H1 (cell line): Measurements from ENCODE around the gene SHQ1. TPM values are rescaled to one million over a fixed set of nuclear protein-coding genes. Genes with fewer than 3 reads are reported as not detected.

Source experiments
- CTCF ChIA-PET: fragments of 300-600 bp; sonication (Branson Sonifier 250); formaldehyde crosslinking; loops from one replicate; lab custom pipeline; 2021; ENCODE audit not compliant: partially characterized antibody; lab: Charles Lee
- POLR2A ChIA-PET: fragments of 300-600 bp; sonication (Branson Sonifier 250); formaldehyde crosslinking; loops from one replicate; lab custom pipeline; 2021; ENCODE audit warnings: inconsistent platforms; ENCODE audit not compliant: partially characterized antibody; lab: Charles Lee
- DNase-seq, 2 experiments: peaks; one replicate each; pipeline versions ENCODE4 v3.0.0 to v3.0.0-alpha.2; 2010 to 2022; ENCODE audit warnings: low spot score in 2 of 2, low read depth in 1 of 2, mixed read lengths in 1 of 2
- FAIRE-seq: peaks from 2 replicates; lab custom pipeline; 2011; peaks lifted over from hg19 to GRCh38; lab: Jason Lieb, UNC
- H2AFZ ChIP-seq: 2 replicates; pipeline ENCODE4 v1.8.1; 2012; ENCODE audit warnings: low read length, inconsistent platforms
- H2AK5ac ChIP-seq: 2 replicates; pipeline ENCODE4 v1.6.1; 2013; ENCODE audit warnings: low read depth, low read length
- H2BK120ac ChIP-seq: replicated peaks from 2 replicates; pipeline ENCODE3; 2013; ENCODE audit warnings: low read depth, low read length, inconsistent platforms
- H2BK12ac ChIP-seq: 2 replicates; pipeline ENCODE4 v1.6.1; 2013; ENCODE audit warnings: low read depth, low read length
- H2BK15ac ChIP-seq: 2 replicates; pipeline ENCODE4 v1.6.1; 2013; ENCODE audit warnings: low read length
- H2BK20ac ChIP-seq: 2 replicates; pipeline ENCODE4 v1.6.1; 2013; ENCODE audit warnings: low read length
- H2BK5ac ChIP-seq: 2 replicates; pipeline ENCODE4 v1.6.1; 2013; ENCODE audit warnings: low read depth, low read length
- H3K14ac ChIP-seq: 2 replicates; pipeline ENCODE4 v1.6.1; 2013; ENCODE audit warnings: inconsistent platforms; ENCODE audit not compliant: insufficient read length
- H3K18ac ChIP-seq: 2 replicates; pipeline ENCODE4 v1.6.1; 2013; ENCODE audit warnings: low read length; ENCODE audit errors: extremely low read depth
- H3K23ac ChIP-seq: 2 replicates; pipeline ENCODE4 v1.6.1; 2013; ENCODE audit warnings: inconsistent platforms; ENCODE audit not compliant: insufficient read length
- H3K23me2 ChIP-seq: 2 replicates; pipeline ENCODE4 v1.6.1; 2013; ENCODE audit warnings: low read depth, low read length
- H3K27ac ChIP-seq: 2 replicates; pipeline ENCODE4 v1.6.1; 2011; ENCODE audit warnings: low read depth, low read length, inconsistent platforms
- H3K27me3 ChIP-seq, 4 experiments: replicated peaks in 1 of 4; 1 replicate in 1 of 4; 2 replicates in 3 of 4; pipeline versions ENCODE4 v1.6.1 to v1.8.1; 2011 to 2013; ENCODE audit warnings: low read length in 3 of 4, mild to moderate bottlenecking in 3 of 4, inconsistent platforms in 2 of 4, mixed read lengths in 2 of 4, moderate library complexity in 1 of 4; ENCODE audit not compliant: control insufficient read depth in 3 of 4, insufficient read depth in 3 of 4; ENCODE audit errors: extremely low read depth in 1 of 4
- H3K36me3 ChIP-seq, 4 experiments: 2 replicates each; pipeline versions ENCODE4 v1.6.1 to v1.8.1; 2011 to 2013; ENCODE audit warnings: mild to moderate bottlenecking in 4 of 4, low read length in 3 of 4, moderate library complexity in 2 of 4, control low read depth in 1 of 4, inconsistent platforms in 1 of 4; ENCODE audit not compliant: insufficient read depth in 4 of 4, control insufficient read depth in 2 of 4
- H3K4ac ChIP-seq: replicated peaks from 2 replicates; pipeline ENCODE3; 2013; ENCODE audit warnings: low read length, low read depth, mixed read lengths, inconsistent platforms; ENCODE audit not compliant: insufficient read length
- H3K4me1 ChIP-seq, 4 experiments: replicated peaks in 1 of 4; 1 replicate in 1 of 4; 2 replicates in 3 of 4; pipeline versions ENCODE4 v1.6.1 to v1.8.1; 2011 to 2013; ENCODE audit warnings: low read length in 3 of 4, inconsistent platforms in 2 of 4, mixed read lengths in 1 of 4; ENCODE audit not compliant: insufficient read depth in 4 of 4, control insufficient read depth in 3 of 4
- H3K4me2 ChIP-seq, 2 experiments: 2 replicates each; pipeline versions ENCODE4 v1.6.1 to v1.8.1; 2011 to 2013; ENCODE audit warnings: low read depth in 2 of 2, low read length in 2 of 2, control low read depth in 1 of 2, inconsistent platforms in 1 of 2, mild to moderate bottlenecking in 1 of 2; ENCODE audit not compliant: insufficient read depth in 1 of 2
- H3K4me3 ChIP-seq, 4 experiments: fragments of 200-600, 300-600 bp in 1 of 4; sonication (generic), shearing (Covaris generic), sonication (Bioruptor Twin) in 1 of 4; 2 replicates each; pipeline versions ENCODE4 v1.5.1 to v1.8.1; 2011 to 2016; ENCODE audit warnings: low read length in 4 of 4, low read depth in 3 of 4, control low read depth in 2 of 4, inconsistent platforms in 2 of 4, mild to moderate bottlenecking in 2 of 4, mixed read lengths in 1 of 4, moderate library complexity in 1 of 4; ENCODE audit not compliant: insufficient read depth in 2 of 4; ENCODE audit errors: extremely low read depth in 1 of 4
- H3K56ac ChIP-seq: replicated peaks from 2 replicates; pipeline ENCODE3; 2013; ENCODE audit warnings: low read depth, mild to moderate bottlenecking, mixed read lengths, low read length, inconsistent platforms; ENCODE audit not compliant: insufficient read length
- H3K79me1 ChIP-seq: 2 replicates; pipeline ENCODE4 v1.6.1; 2013; ENCODE audit warnings: low read depth, low read length, control low read depth
- H3K79me2 ChIP-seq, 2 experiments: 2 replicates each; pipeline versions ENCODE4 v1.6.1 to v1.8.1; 2012 to 2013; ENCODE audit warnings: low read length in 2 of 2, mild to moderate bottlenecking in 2 of 2, inconsistent platforms in 1 of 2; ENCODE audit not compliant: insufficient read depth in 2 of 2, control insufficient read depth in 1 of 2
- H3K9ac ChIP-seq, 4 experiments: replicated peaks in 1 of 4; 1 replicate in 1 of 4; 2 replicates in 3 of 4; pipeline versions ENCODE4 v1.6.1 to v1.8.1; 2011 to 2013; ENCODE audit warnings: low read depth in 3 of 4, low read length in 3 of 4, control low read depth in 2 of 4, mild to moderate bottlenecking in 2 of 4, moderate library complexity in 2 of 4, inconsistent platforms in 1 of 4; ENCODE audit errors: extremely low read depth in 1 of 4
- H3K9me3 ChIP-seq, 2 experiments: 2 replicates each; pipeline versions ENCODE4 v1.6.1 to v1.8.1; 2012 to 2013; ENCODE audit warnings: mild to moderate bottlenecking in 2 of 2, moderate library complexity in 2 of 2, control low read depth in 1 of 2, inconsistent platforms in 1 of 2, low read depth in 1 of 2, low read length in 1 of 2, mixed read lengths in 1 of 2; ENCODE audit not compliant: insufficient read depth in 2 of 2
- H4K20me1 ChIP-seq, 2 experiments: replicated peaks in 1 of 2; 2 replicates each; pipeline versions ENCODE3 to v1.8.1; 2011 to 2013; ENCODE audit warnings: inconsistent platforms in 2 of 2, low read length in 2 of 2, mild to moderate bottlenecking in 1 of 2; ENCODE audit not compliant: insufficient read depth in 2 of 2, control insufficient read depth in 1 of 2
- H4K5ac ChIP-seq: 2 replicates; pipeline ENCODE4 v1.6.1; 2013; ENCODE audit warnings: low read length, low read depth, mixed read lengths, inconsistent platforms; ENCODE audit not compliant: insufficient read length
- H4K8ac ChIP-seq: 2 replicates; pipeline ENCODE4 v1.8.0; 2013; ENCODE audit warnings: mild to moderate bottlenecking, moderate library complexity, low read length, inconsistent platforms; ENCODE audit not compliant: insufficient read depth; ENCODE audit errors: extremely low read depth
- H4K91ac ChIP-seq: replicated peaks from 2 replicates; pipeline ENCODE3; 2013; ENCODE audit warnings: low read length, mixed read lengths, inconsistent platforms; ENCODE audit not compliant: insufficient read length
- CREB1 ChIP-seq: IDR thresholded peaks from 2 replicates; pipeline ENCODE4 v1.6.1; 2012; ENCODE audit warnings: inconsistent platforms
- CTBP2 ChIP-seq: IDR thresholded peaks from 2 replicates; pipeline ENCODE4 v1.7.0; 2011; ENCODE audit warnings: borderline replicate concordance, mild to moderate bottlenecking, moderate library complexity, mixed read lengths, low read length; ENCODE audit not compliant: insufficient read depth, insufficient read length
- EGR1 ChIP-seq: IDR thresholded peaks from 2 replicates; pipeline ENCODE4 v1.6.1; 2011; ENCODE audit warnings: low read depth, low read length, borderline replicate concordance
- EP300 ChIP-seq, 2 experiments: IDR thresholded peaks; 1 replicate in 1 of 2; 2 replicates in 1 of 2; pipeline ENCODE4 v1.6.1; 2011 to 2012; ENCODE audit warnings: low read depth in 2 of 2, low read length in 2 of 2, mild to moderate bottlenecking in 2 of 2, borderline replicate concordance in 1 of 2, inconsistent platforms in 1 of 2, moderate library complexity in 1 of 2
- FOSL1 ChIP-seq: IDR thresholded peaks from 2 replicates; pipeline ENCODE4 v1.6.1; 2011; ENCODE audit warnings: mild to moderate bottlenecking, low read depth, low read length, moderate library complexity; ENCODE audit not compliant: insufficient read depth
- GABPA ChIP-seq: IDR thresholded peaks from 2 replicates; pipeline ENCODE4 v1.6.1; 2011; ENCODE audit warnings: mild to moderate bottlenecking, low read length, moderate library complexity, borderline replicate concordance; ENCODE audit not compliant: insufficient read depth
- MAFK ChIP-seq: IDR thresholded peaks from 2 replicates; pipeline ENCODE4 v1.6.1; 2012; ENCODE audit warnings: low read depth, mild to moderate bottlenecking, improper control_type of control experiment, low read length
- NANOG ChIP-seq: IDR thresholded peaks from 2 replicates; pipeline ENCODE4 v1.6.1; 2011; ENCODE audit warnings: low read length, low read depth, mild to moderate bottlenecking, inconsistent platforms; ENCODE audit not compliant: insufficient read depth, poor library complexity, severe bottlenecking
- POLR2A ChIP-seq, 2 experiments: IDR thresholded peaks; 1 replicate in 1 of 2; 2 replicates in 1 of 2; pipeline ENCODE4 v1.6.1; 2011; ENCODE audit warnings: low read depth in 2 of 2, low read length in 2 of 2, mild to moderate bottlenecking in 2 of 2; ENCODE audit errors: control extremely low read depth in 1 of 2
- POU5F1 ChIP-seq: IDR thresholded peaks from 2 replicates; pipeline ENCODE4 v1.6.1; 2011; ENCODE audit warnings: low read depth, mild to moderate bottlenecking, low read length, moderate library complexity
- SIRT6 ChIP-seq: IDR thresholded peaks from one replicate; pipeline ENCODE4 v1.7.1; 2012; ENCODE audit warnings: low read length, inconsistent platforms
- SP2 ChIP-seq: IDR thresholded peaks from 2 replicates; pipeline ENCODE4 v1.6.1; 2012; ENCODE audit warnings: mild to moderate bottlenecking, low read length, inconsistent platforms
- TCF12 ChIP-seq: IDR thresholded peaks from 2 replicates; pipeline ENCODE4 v1.6.1; 2011; ENCODE audit warnings: low read depth, mild to moderate bottlenecking, low read length
- WGBS, 2 experiments: shearing (Covaris generic) in 1 of 2; methylation state at CpG; one replicate each; pipeline versions ENCODE4 v1.1.6 to v1.1.7; 2013 to 2015; ENCODE audit warnings: low lambda C conversion rate in 2 of 2, mixed read lengths in 2 of 2, inconsistent platforms in 1 of 2, low coverage in 1 of 2, missing lambda C conversion rate in 1 of 2; ENCODE audit not compliant: insufficient replicate concordance in 2 of 2, insufficient coverage in 1 of 2, insufficient read length in 1 of 2; ENCODE audit errors: extremely low coverage in 1 of 2, missing lambda C conversion rate in 1 of 2; 5-methylcytosine and 5-hydroxymethylcytosine counted together
- polyA plus RNA-seq, 7 experiments: library from polyadenylated mRNA; depleted of rRNA in 3 of 7; stranded (reverse) in 5 of 7; unstranded in 2 of 7; fragments of >200 nt in 5 of 7; fragments of 200-250 nt in 2 of 7; gene quantifications; 1 replicate in 5 of 7; 2 replicates in 1 of 7; 4 replicates in 1 of 7; pipeline versions ENCODE4 v1.2.1 to v1.2.3, GENCODE V29; 2011 to 2013; ENCODE audit warnings: missing spikeins in 2 of 7, mixed read lengths in 2 of 7
- total RNA-seq: library from RNA; stranded (reverse); fragmentation: NEBNext Ultra II Directional; extraction: Animal tissue kit (Norgen Biotek cat#: 25700); gene quantifications from 2 replicates; pipeline ENCODE4 v1.2.1, GENCODE V29; 2021
- TF ChIP-seq, protein P1 (sequence below): IDR thresholded peaks from 2 replicates; pipeline ENCODE4 v1.6.1; 2011; ENCODE audit warnings: low read length, improper control_type of control experiment

Gene SHQ1
- total and polyA plus RNA-seq, 2 of the 8 experiments (the other 6 are each of a cell fraction or from before 2014, with no cell fraction given): 10.7 to 34.4 TPM

DNA sequence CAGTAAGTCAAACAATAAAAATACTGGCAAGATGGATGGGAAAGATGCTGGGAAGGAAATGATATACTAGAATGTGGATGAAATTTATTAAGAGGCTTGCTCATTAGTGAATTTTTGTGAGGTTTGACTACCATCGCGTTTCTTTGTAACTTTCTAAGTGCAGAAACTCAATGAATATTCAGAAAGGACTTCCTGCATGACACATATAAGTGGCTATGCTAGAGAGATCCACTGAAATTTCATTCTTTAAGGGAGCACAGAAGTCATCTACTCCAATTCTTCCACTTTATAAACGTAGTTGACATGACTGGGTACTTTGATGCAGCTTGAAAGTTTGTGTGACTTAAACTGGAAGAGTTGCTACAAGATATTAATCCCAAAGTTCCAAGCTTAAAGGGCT is 88.0 kb downstream of the SHQ1 start:
- no peak overlapping the region for H2BK5ac ChIP-seq
- H2BK12ac ChIP-seq: no peak overlapping the region
- no peaks in the 10 kb centered on the region for H3K79me2 ChIP-seq
- POLR2A ChIA-PET: no interaction called here
- H3K23ac ChIP-seq: no peak overlapping the region
- FAIRE-seq (no peak), DNase-seq (no peak)
- no peak overlapping the region for H2AFZ ChIP-seq
- no peaks in the 10 kb centered on the region for H4K20me1 ChIP-seq
- H3K79me1 ChIP-seq: no peaks in the 10 kb centered on the region; the same call in 1 of the 2 replicates
- H3K36me3 ChIP-seq: no peaks in the 10 kb centered on the region
- no peaks in the 10 kb centered on the region for H3K27me3 ChIP-seq
- H3K4me3 ChIP-seq: no peak overlapping the region
- H4K5ac ChIP-seq: no peak overlapping the region
- no peak overlapping the region for H3K4me2 ChIP-seq
- no peak overlapping the region for H3K9ac ChIP-seq
- WGBS, 2 experiments: 91% methylated on average over 3 of the region's 3 CpGs; no CpG with 5 or more reads in 1 of the 2 experiments
- no peak overlapping the region for H4K8ac ChIP-seq
- H3K18ac ChIP-seq: no peak overlapping the region
- no peak overlapping the region for H2BK15ac ChIP-seq
- no peak overlapping the region for H3K27ac ChIP-seq
- 0 out of 2 replicates have a peak, but pooled peaks cover 2% of the 10 kb centered on the region for H3K23me2 ChIP-seq
- no peak overlapping the region for H4K91ac ChIP-seq
- H2AK5ac ChIP-seq: no peak overlapping the region
- no peak overlapping the region for H3K56ac ChIP-seq
- H3K4ac ChIP-seq: no peak overlapping the region
- no peak overlapping the region for H3K14ac ChIP-seq
- H2BK120ac ChIP-seq: no peak overlapping the region
- CTCF ChIA-PET: interaction anchor here (1.4 kb wide), 1 partner anchor 94 kb away, joined by 4 read pairs; no protein-coding TSS in a partner anchor
- H3K4me1 ChIP-seq: no peaks in the 10 kb centered on the region
- H2BK20ac ChIP-seq: no peak overlapping the region
- H3K9me3 ChIP-seq: no peaks in the 10 kb centered on the region
- no peak for TF ChIP-seq CREB1
- no peak for TF ChIP-seq POLR2A (IDR thresholded peaks at IDR 0.05; ENCODE audit: control extremely low read depth in 1 of 2, low read depth in 2 of 2, low read length in 2 of 2)
- TF ChIP-seq TCF12: no peak
- TF ChIP-seq EGR1: no peak
- TF ChIP-seq, protein P1, sequence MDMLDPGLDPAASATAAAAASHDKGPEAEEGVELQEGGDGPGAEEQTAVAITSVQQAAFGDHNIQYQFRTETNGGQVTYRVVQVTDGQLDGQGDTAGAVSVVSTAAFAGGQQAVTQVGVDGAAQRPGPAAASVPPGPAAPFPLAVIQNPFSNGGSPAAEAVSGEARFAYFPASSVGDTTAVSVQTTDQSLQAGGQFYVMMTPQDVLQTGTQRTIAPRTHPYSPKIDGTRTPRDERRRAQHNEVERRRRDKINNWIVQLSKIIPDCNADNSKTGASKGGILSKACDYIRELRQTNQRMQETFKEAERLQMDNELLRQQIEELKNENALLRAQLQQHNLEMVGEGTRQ: no peak
- TF ChIP-seq EP300 (IDR thresholded peaks at IDR 0.05; ENCODE audit: borderline replicate concordance in 1 of 2, low read depth in 2 of 2, low read length in 2 of 2): no peak
- TF ChIP-seq FOSL1: no peak
- TF ChIP-seq GABPA: no peak
- TF ChIP-seq SIRT6: no peak
- no peak for TF ChIP-seq SP2
- no peak for TF ChIP-seq POU5F1
- TF ChIP-seq CTBP2: no peak
- TF ChIP-seq MAFK: no peak
- no peak for TF ChIP-seq NANOG
